B cell (primary cell): ENCODE results near the gene NUB1.

Source experiments
- EZH2 ChIP-seq: IDR thresholded peaks from 2 replicates; pipeline ENCODE4 v1.6.1; 2012; ENCODE audit warnings: borderline replicate concordance, low read depth, mild to moderate bottlenecking, moderate library complexity, low read length; ENCODE audit not compliant: insufficient read depth, poor library complexity, severe bottlenecking
- TF ChIP-seq, protein P1 (sequence below): fragments of 200-600 bp; IDR thresholded peaks from one replicate; pipeline ENCODE4 v1.8.0; 2022; ENCODE audit warnings: antibody characterized with exemption, mild to moderate bottlenecking

DNA sequence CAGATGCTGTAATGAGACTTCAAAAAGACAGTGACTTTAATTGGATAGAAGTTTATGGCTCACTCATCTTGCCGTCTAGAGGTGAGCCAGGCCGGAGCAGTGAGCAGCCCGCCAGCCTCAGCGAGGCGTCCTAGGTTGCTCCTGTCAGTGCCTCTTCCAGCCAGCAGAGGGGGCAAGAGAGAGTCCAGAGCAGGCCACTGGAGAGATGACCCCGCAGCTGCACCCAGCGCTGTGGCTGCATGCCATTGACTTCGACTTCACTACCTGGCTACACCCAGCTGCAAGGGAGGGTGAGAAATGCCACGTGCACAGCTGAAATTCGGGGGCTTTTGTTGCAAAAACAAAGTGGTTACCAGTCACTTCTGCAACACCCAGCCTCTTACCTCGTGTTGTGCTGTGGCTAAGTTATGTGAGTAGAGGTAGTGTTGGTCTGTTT lies 26.5 kb downstream of the NUB1 start:
- TF ChIP-seq, protein P1, sequence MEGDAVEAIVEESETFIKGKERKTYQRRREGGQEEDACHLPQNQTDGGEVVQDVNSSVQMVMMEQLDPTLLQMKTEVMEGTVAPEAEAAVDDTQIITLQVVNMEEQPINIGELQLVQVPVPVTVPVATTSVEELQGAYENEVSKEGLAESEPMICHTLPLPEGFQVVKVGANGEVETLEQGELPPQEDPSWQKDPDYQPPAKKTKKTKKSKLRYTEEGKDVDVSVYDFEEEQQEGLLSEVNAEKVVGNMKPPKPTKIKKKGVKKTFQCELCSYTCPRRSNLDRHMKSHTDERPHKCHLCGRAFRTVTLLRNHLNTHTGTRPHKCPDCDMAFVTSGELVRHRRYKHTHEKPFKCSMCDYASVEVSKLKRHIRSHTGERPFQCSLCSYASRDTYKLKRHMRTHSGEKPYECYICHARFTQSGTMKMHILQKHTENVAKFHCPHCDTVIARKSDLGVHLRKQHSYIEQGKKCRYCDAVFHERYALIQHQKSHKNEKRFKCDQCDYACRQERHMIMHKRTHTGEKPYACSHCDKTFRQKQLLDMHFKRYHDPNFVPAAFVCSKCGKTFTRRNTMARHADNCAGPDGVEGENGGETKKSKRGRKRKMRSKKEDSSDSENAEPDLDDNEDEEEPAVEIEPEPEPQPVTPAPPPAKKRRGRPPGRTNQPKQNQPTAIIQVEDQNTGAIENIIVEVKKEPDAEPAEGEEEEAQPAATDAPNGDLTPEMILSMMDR = peak; percentile 94
- no peak for TF ChIP-seq EZH2
